Hepatocyte (in vitro differentiated cells): ENCODE measurements around the gene TBC1D9. TPM values are rescaled to one million over a fixed set of nuclear protein-coding genes. Genes with fewer than 3 reads are reported as not detected.
A peak's percentile ranks its signal among the peaks of the same experiment; 100 is the strongest.

Experiments used
- DNase-seq: peaks from one replicate; pipeline ENCODE4 v3.0.0-alpha.2; 2016; ENCODE audit warnings: low spot score
- H2AFZ ChIP-seq: fragments of 200-600 bp; sonication (generic); 2 replicates; pipeline ENCODE4 v1.6.0; 2016; ENCODE audit warnings: antibody characterized with exemption, mild to moderate bottlenecking
- H3K27ac ChIP-seq: fragments of 200-600 bp; sonication (generic); 2 replicates; pipeline ENCODE4 v1.5.1; 2016; ENCODE audit warnings: mild to moderate bottlenecking
- H3K27me3 ChIP-seq: fragments of 200-600 bp; sonication (generic); 2 replicates; pipeline ENCODE4 v1.6.1; 2016
- H3K36me3 ChIP-seq: fragments of 200-600 bp; sonication (generic); replicated peaks from 2 replicates; pipeline ENCODE4 v1.5.1; 2016; ENCODE audit warnings: low read depth; ENCODE audit not compliant: insufficient read depth
- H3K4me1 ChIP-seq: fragments of 200-600 bp; sonication (generic); 2 replicates; pipeline ENCODE4 v1.5.1; 2016; ENCODE audit warnings: mild to moderate bottlenecking, moderate library complexity; ENCODE audit not compliant: insufficient read depth
- H3K4me2 ChIP-seq: fragments of 200-600 bp; sonication (generic); 2 replicates; pipeline ENCODE4 v1.6.0; 2016
- H3K4me3 ChIP-seq: fragments of 200-600 bp; sonication (generic); 2 replicates; pipeline ENCODE4 v1.5.1; 2016; ENCODE audit warnings: mild to moderate bottlenecking
- H3K79me2 ChIP-seq: fragments of 200-600 bp; sonication (generic); 2 replicates; pipeline ENCODE4 v1.6.0; 2017; ENCODE audit warnings: mild to moderate bottlenecking
- H3K9me2 ChIP-seq: fragments of 200-600 bp; sonication (generic); replicated peaks from 2 replicates; pipeline ENCODE4 v1.6.0; 2017; ENCODE audit warnings: mild to moderate bottlenecking; ENCODE audit not compliant: insufficient read depth
- H3K9me3 ChIP-seq: fragments of 200-600 bp; sonication (generic); 2 replicates; pipeline ENCODE4 v1.5.1; 2016; ENCODE audit warnings: low read depth, mild to moderate bottlenecking
- H4K20me1 ChIP-seq: fragments of 200-600 bp; sonication (generic); 2 replicates; pipeline ENCODE4 v1.6.0; 2016; ENCODE audit warnings: mild to moderate bottlenecking; ENCODE audit not compliant: insufficient read depth, poor library complexity, severe bottlenecking
- CTCF ChIP-seq: fragments of 200-600 bp; sonication (generic); IDR thresholded peaks from 2 replicates; pipeline ENCODE4 v1.5.1; 2016; ENCODE audit warnings: antibody characterized with exemption, mild to moderate bottlenecking; ENCODE audit not compliant: poor library complexity
- EZH2 ChIP-seq: fragments of 200-600 bp; sonication (generic); IDR thresholded peaks from 2 replicates; pipeline ENCODE4 v1.6.1; 2016; ENCODE audit warnings: antibody characterized with exemption, mild to moderate bottlenecking, borderline replicate concordance
- EZH2phosphoT487 ChIP-seq: fragments of 200-600 bp; sonication (generic); IDR thresholded peaks from one replicate; pipeline ENCODE4 v1.6.1; 2018; ENCODE audit warnings: antibody characterized with exemption, mild to moderate bottlenecking, low read depth, moderate library complexity; ENCODE audit not compliant: unreplicated experiment, severe bottlenecking
- WGBS: methylation state at CpG from one replicate; pipeline ENCODE4 v1.1.6; 2016; ENCODE audit warnings: low lambda C conversion rate; ENCODE audit errors: missing lambda C conversion rate; 5-methylcytosine and 5-hydroxymethylcytosine counted together
- polyA plus RNA-seq: library from polyadenylated mRNA; unstranded; fragments of >200 nt; fragmentation: Nextera tagmentation; extraction: Ambion mirVana; gene quantifications from 2 replicates; pipeline ENCODE4 v1.2.1, GENCODE V29; 2016
- total RNA-seq: library from RNA; depleted of rRNA; stranded (reverse); fragments of >200 nt; gene quantifications from 2 replicates; pipeline ENCODE4 v1.2.3, GENCODE V29; 2014

The TBC1D9 gene
- total and polyA plus RNA-seq, 2 experiments from 2014 or later = 10.5 to 35.6 TPM

GRCh38 chr4:140754918-140755773, 1.0 kb downstream of the TBC1D9 start:
- DNase-seq = no peak
- peak overlapping the region; percentile 75 for H3K4me2 ChIP-seq
- H3K4me3 ChIP-seq = peak overlapping the region; percentile 89
- no peak for TF ChIP-seq EZH2
- TF ChIP-seq EZH2phosphoT487 = no peak
- no peak for TF ChIP-seq CTCF
- H3K27ac ChIP-seq = peak overlapping the region; percentile 99
- no peaks in the 10 kb centered on the region for H3K9me3 ChIP-seq
- no peaks in the 10 kb centered on the region for H3K4me1 ChIP-seq
- WGBS = 19% methylated on average over 8 of the region's 8 CpGs
- no peaks in the 10 kb centered on the region for H3K27me3 ChIP-seq
- peaks cover 60% of the 10 kb centered on the region for H3K79me2 ChIP-seq
- H3K9me2 ChIP-seq = no peaks in the 10 kb centered on the region
- H3K36me3 ChIP-seq = no peaks in the 10 kb centered on the region
- H2AFZ ChIP-seq = peak overlapping the region; percentile 82
- no peaks in the 10 kb centered on the region for H4K20me1 ChIP-seq

- Histone ChIP-seq H4K20me1 (no peaks in the 10 kb centered on the region), H3K9me3 (no peaks in the 10 kb centered on the region), H3K4me2 (peak overlapping the region; percentile 13), H3K36me3 (no peaks in the 10 kb centered on the region), H3K9me2 (no peaks in the 10 kb centered on the region), H3K27me3 (no peaks in the 10 kb centered on the region), H3K4me1 (no peaks in the 10 kb centered on the region), H2AFZ (no peak overlapping the region), H3K27ac (no peak overlapping the region), H3K79me2 (peaks cover 78% of the 10 kb centered on the region), H3K4me3 (no peak overlapping the region)
- TF ChIP-seq EZH2phosphoT487 (no peak), CTCF (no peak), EZH2 (no peak)
- 82% methylated on average over 2 of the region's 2 CpGs for WGBS
- DNase-seq = no peak
These were observed 2.9 kb downstream of the TBC1D9 start for GRCh38 chr4:140753329-140753728.

GRCh38 chr4:140752291-140753068, 3.7 kb downstream of the TBC1D9 start:
- Histone ChIP-seq H3K4me2 (no peak overlapping the region), H3K4me1 (no peaks in the 10 kb centered on the region), H2AFZ (no peak overlapping the region), H3K36me3 (no peaks in the 10 kb centered on the region), H3K4me3 (no peak overlapping the region), H3K9me3 (no peaks in the 10 kb centered on the region), H3K9me2 (no peaks in the 10 kb centered on the region), H4K20me1 (no peaks in the 10 kb centered on the region), H3K27ac (no peak overlapping the region), H3K79me2 (peaks cover 84% of the 10 kb centered on the region), H3K27me3 (no peaks in the 10 kb centered on the region)
- TF ChIP-seq CTCF = no peak
- TF ChIP-seq EZH2phosphoT487 = no peak
- TF ChIP-seq EZH2 = no peak
- no peak for DNase-seq
